Karpas-422 (cell line): ENCODE data around the gene TACO1. TPM values are rescaled to one million over a fixed set of nuclear protein-coding genes. Genes with fewer than 3 reads are reported as not detected.

Source experiments
- DNase-seq: peaks from one replicate; pipeline ENCODE4 v3.0.0-alpha.2; 2015
- H2AFZ ChIP-seq: fragments of 200-600 bp; sonication (generic); 2 replicates; pipeline ENCODE4 v1.6.1; 2014; ENCODE audit warnings: antibody characterized with exemption, low read length, mixed read lengths
- H3K27ac ChIP-seq: fragments of 200-600 bp; sonication (generic); 2 replicates; pipeline ENCODE4 v1.5.1; 2014; ENCODE audit warnings: mild to moderate bottlenecking, low read length, moderate library complexity
- H3K27me3 ChIP-seq: fragments of 200-600 bp; sonication (generic); 2 replicates; pipeline ENCODE4 v1.6.1; 2014; ENCODE audit warnings: low read length, mixed read lengths
- H3K36me3 ChIP-seq: fragments of 200-600 bp; sonication (generic); 2 replicates; pipeline ENCODE4 v1.6.1; 2014; ENCODE audit warnings: low read length, mixed read lengths; ENCODE audit not compliant: insufficient read depth
- H3K4me1 ChIP-seq: fragments of 200-600 bp; sonication (generic); 2 replicates; pipeline ENCODE4 v1.6.1; 2014; ENCODE audit warnings: mild to moderate bottlenecking, low read length, mixed read lengths
- H3K4me2 ChIP-seq: fragments of 200-600 bp; sonication (generic); 2 replicates; pipeline ENCODE4 v1.6.1; 2014; ENCODE audit warnings: low read length, low read depth, mild to moderate bottlenecking; ENCODE audit not compliant: poor library complexity, severe bottlenecking
- H3K4me3 ChIP-seq: fragments of 200-600 bp; sonication (generic); 2 replicates; pipeline ENCODE4 v1.5.1; 2014; ENCODE audit warnings: mild to moderate bottlenecking, antibody characterized with exemption, low read length, mixed read lengths
- H3K79me2 ChIP-seq: fragments of 200-600 bp; sonication (generic); 2 replicates; pipeline ENCODE4 v1.6.1; 2014; ENCODE audit warnings: mild to moderate bottlenecking, low read length, mixed read lengths
- H3K9ac ChIP-seq: fragments of 200-600 bp; sonication (generic); 2 replicates; pipeline ENCODE4 v1.6.0; 2014; ENCODE audit warnings: low read length
- H3K9me2 ChIP-seq: fragments of 200-600 bp; sonication (generic), shearing (Covaris generic); replicated peaks from 2 replicates; pipeline ENCODE4 v1.6.0; 2014; ENCODE audit warnings: mild to moderate bottlenecking, low read length, moderate library complexity; ENCODE audit not compliant: insufficient read depth
- H3K9me3 ChIP-seq: fragments of 300-700, 200-600 bp; sonication (generic); 2 replicates; pipeline ENCODE4 v1.6.1; 2014; ENCODE audit warnings: low read length, mixed read lengths
- H4K20me1 ChIP-seq: fragments of 200-600 bp; sonication (generic); 2 replicates; pipeline ENCODE4 v1.6.1; 2014; ENCODE audit warnings: mild to moderate bottlenecking, antibody characterized with exemption, low read length, low read depth; ENCODE audit not compliant: insufficient read depth
- total RNA-seq: library from RNA; depleted of rRNA; stranded (reverse); fragments of >200 nt; shearing (Covaris generic); gene quantifications from 2 replicates; pipeline ENCODE4 v1.2.3, GENCODE V29; 2014; ENCODE audit warnings: low replicate concordance

Gene TACO1
- total RNA-seq, 1 experiment from 2014 or later: 10.7 TPM

DNA sequence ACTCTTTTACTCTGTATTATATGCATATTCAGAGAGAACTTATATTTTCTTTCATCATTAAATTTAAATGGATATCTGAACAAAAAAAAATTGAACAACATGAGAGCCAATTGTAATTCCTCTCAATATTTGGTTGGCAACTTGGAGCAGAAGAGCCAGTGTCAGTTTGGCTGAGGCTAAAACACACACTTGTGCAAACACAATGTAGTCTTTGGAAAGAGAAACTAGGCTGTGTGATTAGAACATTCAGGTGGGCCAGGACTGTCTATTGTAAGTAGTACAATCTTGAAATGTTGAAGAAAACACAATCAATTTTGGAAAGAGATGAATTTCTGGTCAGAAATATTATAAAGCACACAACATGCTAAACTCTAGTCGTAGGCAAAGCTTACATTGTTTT is 33.5 kb upstream of the TACO1 start:
- H3K9ac ChIP-seq: no peak overlapping the region
- no peaks in the 10 kb centered on the region for H3K4me1 ChIP-seq
- H4K20me1 ChIP-seq: peaks cover 15% of the 10 kb centered on the region
- no peaks in the 10 kb centered on the region for H3K9me3 ChIP-seq
- no peak for DNase-seq
- H3K36me3 ChIP-seq: no peaks in the 10 kb centered on the region
- no peak overlapping the region for H3K4me2 ChIP-seq
- no peaks in the 10 kb centered on the region for H3K9me2 ChIP-seq
- H3K27me3 ChIP-seq: no peaks in the 10 kb centered on the region
- H3K79me2 ChIP-seq: peaks cover 97% of the 10 kb centered on the region
- no peak overlapping the region for H3K4me3 ChIP-seq
- H3K27ac ChIP-seq: no peak overlapping the region
- no peak overlapping the region for H2AFZ ChIP-seq

DNA sequence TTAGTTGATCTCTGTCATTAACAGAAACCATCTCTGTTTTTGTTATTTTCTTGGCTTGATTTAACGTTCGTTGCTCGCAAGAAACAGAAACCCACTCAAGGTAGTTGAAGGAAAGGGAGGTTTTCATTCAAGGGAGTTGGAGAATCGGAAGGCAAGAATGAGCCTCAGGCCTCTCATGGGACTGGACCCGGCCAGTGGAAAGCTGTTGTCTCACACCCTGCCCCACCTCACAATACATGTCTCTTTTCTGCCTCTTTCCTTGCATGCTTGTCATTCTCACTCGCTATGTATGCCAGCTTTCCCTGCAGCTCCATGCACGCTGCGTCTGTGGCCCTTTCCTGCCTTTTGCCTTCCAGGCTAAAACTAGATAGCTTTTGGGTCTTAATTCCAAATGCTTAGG is 32.1 kb upstream of the TACO1 start:
- H3K79me2 ChIP-seq: peaks cover 99% of the 10 kb centered on the region
- no peak overlapping the region for H3K4me3 ChIP-seq
- H2AFZ ChIP-seq: no peak overlapping the region
- H3K27me3 ChIP-seq: no peaks in the 10 kb centered on the region
- H3K4me2 ChIP-seq: no peak overlapping the region
- H3K9ac ChIP-seq: no peak overlapping the region
- DNase-seq: no peak
- H3K9me2 ChIP-seq: no peaks in the 10 kb centered on the region
- H3K36me3 ChIP-seq: no peaks in the 10 kb centered on the region
- no peaks in the 10 kb centered on the region for H3K4me1 ChIP-seq
- H4K20me1 ChIP-seq: peaks cover 15% of the 10 kb centered on the region
- no peaks in the 10 kb centered on the region for H3K9me3 ChIP-seq
- H3K27ac ChIP-seq: no peak overlapping the region

DNA sequence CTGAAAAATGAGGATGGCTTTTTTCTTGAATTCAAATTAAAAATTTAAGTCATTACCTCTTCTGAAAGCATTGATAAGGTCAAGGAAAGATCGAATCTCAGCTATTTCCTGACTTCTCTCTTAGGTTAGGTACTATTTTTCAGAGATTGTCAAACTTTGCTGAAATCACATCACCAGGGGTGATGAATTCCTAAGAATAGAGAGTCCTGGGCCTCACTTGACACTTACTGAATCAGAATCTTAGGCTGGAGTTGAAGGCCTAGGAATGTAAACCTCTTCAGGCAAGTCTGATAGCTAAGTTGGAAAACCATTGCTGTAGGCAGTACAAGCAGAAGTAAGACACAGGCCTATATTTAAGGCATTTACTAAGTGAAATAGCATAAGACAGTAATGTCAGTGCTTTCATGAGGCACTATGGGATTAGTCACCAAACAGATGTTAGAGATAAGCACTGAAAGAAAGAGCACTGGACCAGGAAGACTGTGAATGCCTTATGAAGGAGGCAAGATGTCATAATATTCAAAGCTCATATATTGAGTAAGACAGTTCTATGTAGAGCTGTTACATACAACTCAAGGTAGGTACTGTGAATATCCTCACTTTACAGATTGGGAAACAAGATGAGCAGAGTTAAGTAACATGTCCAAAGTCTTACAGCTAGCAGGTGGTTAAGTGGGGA is 28.9 kb upstream of the TACO1 start:
- no peak overlapping the region for H3K4me3 ChIP-seq
- H4K20me1 ChIP-seq: peaks cover 8% of the 10 kb centered on the region; the same call in 1 of the 2 replicates
- H3K9me3 ChIP-seq: no peaks in the 10 kb centered on the region
- H3K27me3 ChIP-seq: no peaks in the 10 kb centered on the region
- H3K9ac ChIP-seq: no peak overlapping the region
- no peak overlapping the region for H3K4me2 ChIP-seq
- H3K4me1 ChIP-seq: no peaks in the 10 kb centered on the region
- DNase-seq: no peak
- H3K36me3 ChIP-seq: no peaks in the 10 kb centered on the region
- no peaks in the 10 kb centered on the region for H3K9me2 ChIP-seq
- peaks cover 100% of the 10 kb centered on the region for H3K79me2 ChIP-seq
- H3K27ac ChIP-seq: no peak overlapping the region
- no peak overlapping the region for H2AFZ ChIP-seq

DNA sequence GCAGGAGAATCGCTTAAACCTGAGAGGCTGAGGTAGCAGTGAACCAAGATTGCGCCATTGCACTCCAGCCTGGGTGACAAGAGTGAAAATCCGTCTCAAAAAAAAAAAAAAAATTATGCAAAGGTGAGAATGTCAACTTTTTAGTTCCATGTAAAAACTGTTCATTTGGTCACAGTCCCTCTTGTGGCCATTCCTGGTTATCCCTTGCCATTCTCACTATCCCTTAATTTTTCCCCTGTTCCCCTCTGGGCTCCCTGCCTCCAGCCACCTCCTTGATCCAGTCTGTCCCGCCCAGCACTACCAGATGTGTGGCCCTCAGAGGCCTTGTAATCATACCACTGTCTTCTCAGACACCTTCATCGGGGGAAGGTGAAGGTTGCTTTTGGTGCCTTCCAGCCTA is 27.1 kb upstream of the TACO1 start:
- peaks cover 100% of the 10 kb centered on the region for H3K79me2 ChIP-seq
- H3K27ac ChIP-seq: no peak overlapping the region
- H3K36me3 ChIP-seq: no peaks in the 10 kb centered on the region
- DNase-seq: no peak
- H4K20me1 ChIP-seq: peaks cover 21% of the 10 kb centered on the region; the same call in 1 of the 2 replicates
- H3K4me3 ChIP-seq: no peak overlapping the region
- no peak overlapping the region for H3K9ac ChIP-seq
- no peak overlapping the region for H3K4me2 ChIP-seq
- no peaks in the 10 kb centered on the region for H3K4me1 ChIP-seq
- H3K9me3 ChIP-seq: no peaks in the 10 kb centered on the region
- no peaks in the 10 kb centered on the region for H3K27me3 ChIP-seq
- no peak overlapping the region for H2AFZ ChIP-seq
- no peaks in the 10 kb centered on the region for H3K9me2 ChIP-seq

GRCh38 chr17:63578027-63578768 is 22.5 kb upstream of the TACO1 start:
- Histone ChIP-seq H3K9ac (no peak overlapping the region), H3K27ac (no peak overlapping the region), H3K4me1 (no peaks in the 10 kb centered on the region), H3K79me2 (peaks cover 84% of the 10 kb centered on the region), H2AFZ (no peak overlapping the region), H4K20me1 (peaks cover 27% of the 10 kb centered on the region; the same call in 1 of the 2 replicates), H3K36me3 (peaks cover 19% of the 10 kb centered on the region), H3K4me2 (no peak overlapping the region), H3K9me3 (no peaks in the 10 kb centered on the region), H3K9me2 (no peaks in the 10 kb centered on the region), H3K27me3 (no peaks in the 10 kb centered on the region), H3K4me3 (no peak overlapping the region)
- DNase-seq: no peak

GRCh38 chr17:63578769-63579111 is 22.0 kb upstream of the TACO1 start:
- H3K4me3 ChIP-seq: no peak overlapping the region
- H3K36me3 ChIP-seq: peaks cover 25% of the 10 kb centered on the region
- no peaks in the 10 kb centered on the region for H3K27me3 ChIP-seq
- H3K27ac ChIP-seq: no peak overlapping the region
- DNase-seq: no peak
- H3K4me2 ChIP-seq: no peak overlapping the region
- H4K20me1 ChIP-seq: peaks cover 27% of the 10 kb centered on the region; the same call in 1 of the 2 replicates
- no peaks in the 10 kb centered on the region for H3K9me3 ChIP-seq
- H2AFZ ChIP-seq: no peak overlapping the region
- no peak overlapping the region for H3K9ac ChIP-seq
- H3K9me2 ChIP-seq: no peaks in the 10 kb centered on the region
- no peaks in the 10 kb centered on the region for H3K4me1 ChIP-seq
- peaks cover 82% of the 10 kb centered on the region for H3K79me2 ChIP-seq

DNA sequence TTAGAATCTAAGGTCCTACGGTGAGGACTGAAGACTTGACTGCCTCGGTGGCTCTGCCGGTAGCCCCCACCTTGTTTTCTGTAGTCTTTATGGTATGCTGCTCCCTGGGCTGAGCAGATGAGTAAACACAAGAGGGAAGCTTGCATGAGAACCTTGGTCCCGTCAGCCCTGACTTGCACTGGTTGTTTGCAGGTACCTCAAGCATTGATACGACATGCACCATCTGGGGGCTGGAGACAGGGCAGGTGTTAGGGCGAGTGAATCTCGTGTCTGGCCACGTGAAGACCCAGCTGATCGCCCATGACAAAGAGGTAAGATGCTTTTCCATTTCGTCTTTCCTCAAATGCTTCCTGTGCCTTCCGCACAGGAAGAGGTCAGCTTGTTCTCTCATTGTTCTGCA is 21.1 kb upstream of the TACO1 start:
- peaks cover 74% of the 10 kb centered on the region for H3K79me2 ChIP-seq
- H3K4me2 ChIP-seq: no peak overlapping the region
- H3K4me1 ChIP-seq: no peaks in the 10 kb centered on the region
- no peak overlapping the region for H3K4me3 ChIP-seq
- no peak overlapping the region for H2AFZ ChIP-seq
- no peak overlapping the region for H3K27ac ChIP-seq
- no peaks in the 10 kb centered on the region for H3K9me2 ChIP-seq
- no peak for DNase-seq
- H4K20me1 ChIP-seq: peaks cover 27% of the 10 kb centered on the region; the same call in 1 of the 2 replicates
- H3K9ac ChIP-seq: no peak overlapping the region
- no peaks in the 10 kb centered on the region for H3K27me3 ChIP-seq
- H3K9me3 ChIP-seq: no peaks in the 10 kb centered on the region
- peaks cover 27% of the 10 kb centered on the region for H3K36me3 ChIP-seq

- Histone ChIP-seq H3K27me3 (no peaks in the 10 kb centered on the region), H3K36me3 (peaks cover 56% of the 10 kb centered on the region), H3K4me1 (no peaks in the 10 kb centered on the region), H3K79me2 (peaks cover 7% of the 10 kb centered on the region; the same call in 1 of the 2 replicates), H3K9me2 (no peaks in the 10 kb centered on the region), H3K9me3 (no peaks in the 10 kb centered on the region), H2AFZ (no peak overlapping the region), H4K20me1 (0 out of 2 replicates have a peak, but pooled peaks cover 3% of the 10 kb centered on the region), H3K4me2 (no peak overlapping the region), H3K9ac (no peak overlapping the region), H3K27ac (no peak overlapping the region), H3K4me3 (no peak overlapping the region)
- DNase-seq: no peak
Measured at GRCh38 chr17:63587770-63588169, 12.9 kb upstream of the TACO1 start.
